H9 (cell line): ENCODE data around the gene CTSE. TPM values are rescaled to one million over a fixed set of nuclear protein-coding genes. Genes with fewer than 3 reads are reported as not detected.

Experiments used
- DNase-seq: peaks from one replicate; pipeline ENCODE4 v3.0.0-alpha.2; 2017
- H2AFZ ChIP-seq: one replicate; pipeline ENCODE4 v1.6.1; 2013; ENCODE audit warnings: mild to moderate bottlenecking, low read length, control low read depth, moderate library complexity
- H2AK5ac ChIP-seq: 2 replicates; pipeline ENCODE4 v1.6.1; 2013; ENCODE audit warnings: low read length, control low read depth, mixed read lengths; ENCODE audit not compliant: insufficient read length
- H2BK120ac ChIP-seq: one replicate; pipeline ENCODE4 v1.6.1; 2013; ENCODE audit warnings: low read depth, mild to moderate bottlenecking, low read length, control low read depth, inconsistent platforms; ENCODE audit not compliant: poor library complexity, severe bottlenecking
- H2BK12ac ChIP-seq: 2 replicates; pipeline ENCODE4 v1.6.1; 2013; ENCODE audit warnings: low read length, control low read depth, mixed read lengths, low read depth; ENCODE audit not compliant: insufficient read length
- H2BK15ac ChIP-seq: 2 replicates; pipeline ENCODE4 v1.6.1; 2013; ENCODE audit warnings: low read depth, low read length, control low read depth
- H2BK20ac ChIP-seq: one replicate; pipeline ENCODE4 v1.6.1; 2013; ENCODE audit warnings: low read depth, mild to moderate bottlenecking, low read length, control low read depth, inconsistent platforms; ENCODE audit not compliant: poor library complexity, severe bottlenecking
- H2BK5ac ChIP-seq: 2 replicates; pipeline ENCODE4 v1.6.1; 2013; ENCODE audit warnings: low read length, control low read depth, mixed read lengths; ENCODE audit not compliant: insufficient read length
- H3K14ac ChIP-seq: 2 replicates; pipeline ENCODE4 v1.6.1; 2013; ENCODE audit warnings: low read length, control low read depth; ENCODE audit not compliant: insufficient read depth
- H3K18ac ChIP-seq: 2 replicates; pipeline ENCODE4 v1.6.1; 2013; ENCODE audit warnings: low read depth, mild to moderate bottlenecking, mixed read lengths, low read length, control low read depth; ENCODE audit not compliant: insufficient read length
- H3K23ac ChIP-seq: 2 replicates; pipeline ENCODE4 v1.6.1; 2013; ENCODE audit warnings: low read length, control low read depth, mixed read lengths, low read depth; ENCODE audit not compliant: insufficient read length
- H3K23me2 ChIP-seq: 2 replicates; pipeline ENCODE4 v1.6.1; 2013; ENCODE audit warnings: low read depth, mild to moderate bottlenecking, mixed read lengths, low read length, control low read depth; ENCODE audit not compliant: insufficient read length, poor library complexity, severe bottlenecking
- H3K27ac ChIP-seq: 2 replicates; pipeline ENCODE4 v1.5.1; 2013; ENCODE audit warnings: low read length, control low read depth, mixed read lengths, low read depth; ENCODE audit not compliant: insufficient read length
- H3K27me3 ChIP-seq: 2 replicates; pipeline ENCODE4 v1.6.1; 2013; ENCODE audit warnings: low read length, control low read depth, inconsistent platforms; ENCODE audit not compliant: insufficient read depth
- H3K4ac ChIP-seq: 2 replicates; pipeline ENCODE4 v1.6.1; 2013; ENCODE audit warnings: low read depth, mild to moderate bottlenecking, control low read depth, inconsistent platforms, low read length, moderate library complexity
- H3K4me1 ChIP-seq: 2 replicates; pipeline ENCODE4 v1.6.1; 2013; ENCODE audit warnings: low read length, control low read depth, inconsistent platforms; ENCODE audit not compliant: insufficient read depth
- H3K4me2 ChIP-seq: 2 replicates; pipeline ENCODE4 v1.6.1; 2013; ENCODE audit warnings: low read length, control low read depth, mixed read lengths; ENCODE audit not compliant: insufficient read length, insufficient read depth
- H3K56ac ChIP-seq: 2 replicates; pipeline ENCODE4 v1.6.1; 2013; ENCODE audit warnings: low read depth, mild to moderate bottlenecking, mixed read lengths, low read length, control low read depth; ENCODE audit not compliant: insufficient read length
- H3K79me1 ChIP-seq: 2 replicates; pipeline ENCODE4 v1.6.1; 2013; ENCODE audit warnings: low read depth, mild to moderate bottlenecking, moderate library complexity, low read length, control low read depth, inconsistent platforms; ENCODE audit not compliant: insufficient read depth, poor library complexity, severe bottlenecking
- H3K79me2 ChIP-seq: 2 replicates; pipeline ENCODE4 v1.6.1; 2013; ENCODE audit warnings: low read length, control low read depth, inconsistent platforms; ENCODE audit not compliant: insufficient read depth
- H3K9ac ChIP-seq: 2 replicates; pipeline ENCODE4 v1.6.1; 2013; ENCODE audit warnings: low read length, control low read depth, mixed read lengths; ENCODE audit not compliant: insufficient read length; ENCODE audit errors: extremely low read depth
- H3K9me3 ChIP-seq: one replicate; pipeline ENCODE4 v1.6.1; 2013; ENCODE audit warnings: low read depth, low read length, inconsistent platforms; ENCODE audit not compliant: control insufficient read depth
- H3T11ph ChIP-seq: one replicate; pipeline ENCODE4 v1.6.1; 2013; ENCODE audit warnings: mild to moderate bottlenecking, low read length, control low read depth, inconsistent platforms
- H4K20me1 ChIP-seq: one replicate; pipeline ENCODE4 v1.6.1; 2013; ENCODE audit not compliant: control insufficient read depth, insufficient read length, insufficient read depth
- H4K5ac ChIP-seq: 2 replicates; pipeline ENCODE4 v1.6.1; 2013; ENCODE audit warnings: low read depth, mild to moderate bottlenecking, mixed read lengths, low read length, control low read depth; ENCODE audit not compliant: insufficient read length
- H4K8ac ChIP-seq: replicated peaks from 2 replicates; pipeline ENCODE4 v1.6.1; 2013; ENCODE audit warnings: low read length, control low read depth, mixed read lengths, low read depth; ENCODE audit not compliant: insufficient read length
- H4K91ac ChIP-seq: 2 replicates; pipeline ENCODE4 v1.6.1; 2013; ENCODE audit warnings: low read depth, mild to moderate bottlenecking, moderate library complexity, mixed read lengths, low read length, control low read depth; ENCODE audit not compliant: insufficient read length
- H3K27ac Mint-ChIP-seq, 3 experiments: 2 replicates in 2 of 3; 3 replicates in 1 of 3; pipeline ENCODE4 v1.8.0; 2020 to 2021; ENCODE audit warnings: mixed read lengths in 3 of 3, mild to moderate bottlenecking in 1 of 3, moderate library complexity in 1 of 3
- H3K27me3 Mint-ChIP-seq: 2 replicates; pipeline ENCODE4 v1.8.0; 2021; ENCODE audit warnings: low read depth, mild to moderate bottlenecking, moderate library complexity, mixed read lengths
- H3K36me3 Mint-ChIP-seq, 3 experiments: 2 replicates in 2 of 3; 3 replicates in 1 of 3; pipeline ENCODE4 v1.8.0; 2020 to 2021; ENCODE audit warnings: low read depth in 3 of 3, mixed read lengths in 3 of 3; ENCODE audit not compliant: insufficient read depth in 1 of 3
- H3K4me1 Mint-ChIP-seq, 2 experiments: 2 replicates each; pipeline ENCODE4 v1.8.0; 2020; ENCODE audit warnings: mixed read lengths in 2 of 2
- H3K4me3 Mint-ChIP-seq, 2 experiments: 2 replicates in 1 of 2; 3 replicates in 1 of 2; pipeline ENCODE4 v1.8.0; 2020 to 2021; ENCODE audit warnings: mild to moderate bottlenecking in 2 of 2, mixed read lengths in 2 of 2, moderate library complexity in 1 of 2
- H3K9me3 Mint-ChIP-seq, 2 experiments: 2 replicates in 1 of 2; 3 replicates in 1 of 2; pipeline ENCODE4 v1.8.0; 2020; ENCODE audit warnings: mild to moderate bottlenecking in 2 of 2, mixed read lengths in 2 of 2, moderate library complexity in 1 of 2
- CTCF ChIP-seq: fragments of 200-600 bp; sonication (generic); conservative IDR thresholded peaks from 3 replicates; pipeline ENCODE4 v1.8.0; 2021; ENCODE audit warnings: antibody characterized with exemption, mild to moderate bottlenecking
- WGBS: extraction: QIAGEN DNeasy Blood & Tissue Kit; methylation state at CpG from one replicate; pipeline ENCODE4 v1.1.7; 2013; ENCODE audit warnings: missing lambda C conversion rate, low lambda C conversion rate, mixed read lengths; ENCODE audit not compliant: insufficient read length; ENCODE audit errors: extremely low coverage; 5-methylcytosine and 5-hydroxymethylcytosine counted together
- total RNA-seq: library from RNA; stranded (reverse); gene quantifications from 2 replicates; pipeline ENCODE4 v1.2.1, GENCODE V29; 2021

CTSE gene
- total RNA-seq, 1 experiment from 2014 or later, result not detected

- Histone ChIP-seq H2BK5ac (no peak overlapping the region), H4K91ac (no peak overlapping the region), H4K5ac (no peak overlapping the region), H2AK5ac (no peak overlapping the region), H3K27ac (no peak overlapping the region), H3T11ph (no peak overlapping the region), H3K23ac (no peak overlapping the region), H2BK12ac (no peak overlapping the region), H3K56ac (no peak overlapping the region), H2BK20ac (no peak overlapping the region), H2BK120ac (no peak overlapping the region), H2BK15ac (no peak overlapping the region), H3K4me1 (no peaks in the 10 kb centered on the region), H3K14ac (no peak overlapping the region; the same call in 1 of the 2 replicates), H3K4me2 (no peak overlapping the region), H4K20me1 (no peaks in the 10 kb centered on the region), H4K8ac (no peak overlapping the region), H3K9ac (no peak overlapping the region), H3K23me2 (no peaks in the 10 kb centered on the region), H3K27me3 (no peaks in the 10 kb centered on the region), H3K18ac (no peak overlapping the region), H3K79me1 (no peaks in the 10 kb centered on the region), H2AFZ (no peak overlapping the region), H3K4ac (no peak overlapping the region), H3K79me2 (no peaks in the 10 kb centered on the region), H3K9me3 (no peaks in the 10 kb centered on the region)
- H3K9me3 Mint-ChIP-seq, result no peaks in the 10 kb centered on the region; a peak in 1 of 5 replicates
- no CpG with 5 or more reads among the region's 2 CpGs for WGBS
- DNase-seq, result no peak
- peaks cover 23 to 30% of the 10 kb centered on the region in 2 experiments for H3K4me1 Mint-ChIP-seq
- no peak for TF ChIP-seq CTCF
- H3K36me3 Mint-ChIP-seq, result no peaks in the 10 kb centered on the region
- H3K27ac Mint-ChIP-seq, result no peak overlapping the region
- peaks cover 16% of the 10 kb centered on the region for H3K27me3 Mint-ChIP-seq
- H3K4me3 Mint-ChIP-seq, result no peak overlapping the region
Observed at GRCh38 chr1:205961405-205961804, 62.3 kb downstream of the CTSE start.
